IMR-90 (cell line): Measurements from ENCODE around the gene RECQL5. TPM values are rescaled to one million over a fixed set of nuclear protein-coding genes. Genes with fewer than 3 reads are reported as not detected.

ENCODE experiments used
- ATAC-seq: fragments of 200-7000 bp; cut with Tn5 transposase; 2 replicates; pipeline ENCODE4 v1.9.1; 2020; ENCODE audit warnings: low read depth, mild to moderate bottlenecking, moderate library complexity
- BruUV-seq: library from RNA; stranded (reverse); fragments of 400-500 nt; replicated peaks from 2 replicates; lab custom pipeline; 2021; lab: Mats Ljungman, UMichigan
- CTCF ChIA-PET: fragments of 300-600 bp; formaldehyde crosslinking; extraction: SDS; loops from one replicate; lab custom pipeline; 2021; ENCODE audit warnings: antibody characterized with exemption; lab: Yijun Ruan, JAX
- POLR2A ChIA-PET: fragments of 300-600 bp; sonication (Branson Sonifier 250); formaldehyde crosslinking; loops from one replicate; lab custom pipeline; 2022; ENCODE audit warnings: antibody characterized with exemption; ENCODE audit not compliant: unreplicated experiment; lab: Charles Lee
- DNase-seq: peaks from one replicate; pipeline ENCODE4 v3.0.0; 2013
- H2AFZ ChIP-seq: replicated peaks from 2 replicates; pipeline ENCODE3; 2013; ENCODE audit warnings: low read length, mild to moderate bottlenecking; ENCODE audit not compliant: poor library complexity
- H2AK5ac ChIP-seq: 2 replicates; pipeline ENCODE4 v1.6.1; 2013; ENCODE audit warnings: low read depth, low read length, inconsistent platforms
- H2AK9ac ChIP-seq: replicated peaks from 2 replicates; pipeline ENCODE3; 2013; ENCODE audit warnings: mild to moderate bottlenecking, low read depth, low read length, moderate library complexity; ENCODE audit not compliant: poor library complexity
- H2BK120ac ChIP-seq: 2 replicates; pipeline ENCODE4 v1.6.1; 2013; ENCODE audit warnings: low read depth, low read length, inconsistent platforms
- H2BK15ac ChIP-seq: 3 replicates; pipeline ENCODE4 v1.6.1; 2013; ENCODE audit warnings: low read depth, low read length, inconsistent platforms
- H2BK20ac ChIP-seq: 2 replicates; pipeline ENCODE4 v1.6.1; 2013; ENCODE audit warnings: low read depth, mild to moderate bottlenecking, inconsistent platforms, low read length, moderate library complexity
- H2BK5ac ChIP-seq: 2 replicates; pipeline ENCODE4 v1.6.1; 2013; ENCODE audit warnings: mild to moderate bottlenecking, low read depth, low read length, inconsistent platforms; ENCODE audit not compliant: poor library complexity, severe bottlenecking
- H3K14ac ChIP-seq: replicated peaks from 2 replicates; pipeline ENCODE4 v1.6.1; 2013; ENCODE audit warnings: low read depth, low read length, inconsistent platforms
- H3K18ac ChIP-seq: 2 replicates; pipeline ENCODE4 v1.6.1; 2013; ENCODE audit warnings: low read depth, low read length, control low read depth
- H3K23ac ChIP-seq: 2 replicates; pipeline ENCODE4 v1.6.1; 2013; ENCODE audit warnings: low read depth, low read length, inconsistent platforms
- H3K27ac ChIP-seq: 2 replicates; pipeline ENCODE4 v1.5.1; 2013; ENCODE audit warnings: mild to moderate bottlenecking, control low read depth, low read length; ENCODE audit not compliant: insufficient read depth
- H3K27me3 ChIP-seq: 2 replicates; pipeline ENCODE4 v1.6.1; 2013; ENCODE audit warnings: low read length; ENCODE audit not compliant: control insufficient read depth, insufficient read depth
- H3K36me3 ChIP-seq: 2 replicates; pipeline ENCODE4 v1.6.1; 2013; ENCODE audit warnings: low read length, mixed read lengths; ENCODE audit not compliant: control insufficient read depth, insufficient read depth
- H3K4ac ChIP-seq: 2 replicates; pipeline ENCODE4 v1.6.1; 2013; ENCODE audit warnings: low read depth, low read length, inconsistent platforms
- H3K4me1 ChIP-seq: 2 replicates; pipeline ENCODE4 v1.6.1; 2013; ENCODE audit warnings: low read length, mixed read lengths; ENCODE audit not compliant: control insufficient read depth, insufficient read depth
- H3K4me2 ChIP-seq: 2 replicates; pipeline ENCODE4 v1.6.1; 2013; ENCODE audit warnings: low read depth, mild to moderate bottlenecking, control low read depth, low read length, moderate library complexity
- H3K4me3 ChIP-seq: 2 replicates; pipeline ENCODE4 v1.5.1; 2013; ENCODE audit warnings: low read depth, mild to moderate bottlenecking, control low read depth, low read length, moderate library complexity; ENCODE audit not compliant: insufficient read depth
- H3K56ac ChIP-seq: 2 replicates; pipeline ENCODE4 v1.6.1; 2013; ENCODE audit warnings: low read length, inconsistent platforms; ENCODE audit not compliant: insufficient read depth; ENCODE audit errors: extremely low read depth
- H3K79me1 ChIP-seq, 2 experiments: 2 replicates each; pipeline ENCODE4 v1.6.1; 2013; ENCODE audit warnings: low read length in 2 of 2, inconsistent platforms in 1 of 2, low read depth in 1 of 2
- H3K9ac ChIP-seq: 2 replicates; pipeline ENCODE4 v1.6.1; 2013; ENCODE audit warnings: low read depth, low read length, control low read depth
- H3K9me1 ChIP-seq: 2 replicates; pipeline ENCODE4 v1.6.1; 2013; ENCODE audit warnings: low read length, inconsistent platforms; ENCODE audit not compliant: insufficient read depth
- H3K9me3 ChIP-seq: 2 replicates; pipeline ENCODE4 v1.6.1; 2013; ENCODE audit warnings: low read length; ENCODE audit not compliant: control insufficient read depth, insufficient read depth
- H4K20me1 ChIP-seq: 2 replicates; pipeline ENCODE4 v1.6.1; 2013; ENCODE audit warnings: low read length, inconsistent platforms; ENCODE audit not compliant: insufficient read depth
- H4K5ac ChIP-seq: 2 replicates; pipeline ENCODE4 v1.6.1; 2013; ENCODE audit warnings: mild to moderate bottlenecking, low read depth, low read length, control low read depth
- H4K8ac ChIP-seq, 2 experiments: 2 replicates each; pipeline ENCODE4 v1.6.1; 2013; ENCODE audit warnings: low read depth in 2 of 2, low read length in 2 of 2, control low read depth in 1 of 2, inconsistent platforms in 1 of 2
- H4K91ac ChIP-seq: 2 replicates; pipeline ENCODE4 v1.6.1; 2013; ENCODE audit warnings: low read depth, low read length, inconsistent platforms; ENCODE audit not compliant: insufficient read depth
- CHD1 ChIP-seq: IDR thresholded peaks from 2 replicates; pipeline ENCODE4 v1.6.1; 2012; ENCODE audit warnings: low read depth, low read length, improper control_type of control experiment
- FOS ChIP-seq: fragments of 150-350 bp; IDR thresholded peaks from 2 replicates; pipeline ENCODE4 v1.6.1; 2016; ENCODE audit warnings: low read depth, low read length
- WGBS, 2 experiments: methylation state at CpG; one replicate each; pipeline versions ENCODE4 v1.1.5 to v1.1.7; 2013; ENCODE audit warnings: missing lambda C conversion rate in 2 of 2; ENCODE audit not compliant: insufficient read length in 1 of 2; ENCODE audit errors: extremely low coverage in 2 of 2; 5-methylcytosine and 5-hydroxymethylcytosine counted together
- dilution Hi-C: fragments of 300-500 bp; cut with HindIII; formaldehyde crosslinking; loops from one replicate; pipeline ENCODE4 v1.14.3; 2018; ENCODE audit warnings: low sequenced_read_pairs; ENCODE audit not compliant: unreplicated experiment
- in situ Hi-C: fragments of 300-500 bp; cut with MboI; formaldehyde crosslinking; loops from 3 replicates; pipeline ENCODE4 v1.14.3; 2019; ENCODE audit warnings: low sequenced_read_pairs, inconsistent platforms, mixed read lengths
- intact Hi-C: fragments of 100-400 bp; cut with micrococcal nuclease; formaldehyde crosslinking; loops from 2 replicates; pipeline ENCODE4 v1.10.0; 2022
- polyA plus RNA-seq, 3 experiments: library from polyadenylated mRNA; depleted of rRNA; stranded (reverse); fragments of >200 nt; gene quantifications; 2 replicates each; pipeline ENCODE4 v1.2.3, GENCODE V29; 2012; ENCODE audit warnings: low replicate concordance in 1 of 3
- total RNA-seq: library from RNA; depleted of rRNA; stranded (reverse); fragments of >200 nt; gene quantifications from 2 replicates; pipeline ENCODE4 v1.2.3, GENCODE V29; 2012

RECQL5 gene
- total and polyA plus RNA-seq, 2 of the 4 experiments (the other 2 are of a cell fraction): 7.3 to 23.7 TPM

DNA sequence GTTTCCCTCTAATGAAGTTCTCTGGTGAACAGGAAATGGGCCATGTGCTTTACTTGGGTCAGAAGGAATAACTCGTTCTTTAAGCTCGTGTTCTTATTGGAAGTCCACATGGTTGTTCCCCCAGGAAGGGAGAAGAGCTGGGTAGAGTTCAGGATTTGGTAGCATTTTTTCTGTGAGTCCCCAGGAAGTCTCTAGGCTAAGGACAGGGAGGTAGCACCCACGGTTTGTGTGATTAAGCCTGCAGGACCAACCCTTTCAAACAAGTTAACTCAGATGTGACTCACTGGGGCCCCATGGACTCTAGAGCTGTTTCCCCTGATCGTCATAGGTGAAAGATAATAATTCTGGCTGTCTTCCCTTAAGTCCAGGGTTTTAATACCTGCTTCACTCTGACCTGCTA, 16.6 kb upstream of the RECQL5 start:
- peaks cover 51% of the 10 kb centered on the region for H4K20me1 ChIP-seq
- TF ChIP-seq CHD1 (no peak), FOS (peak; percentile 60)
- peak overlapping the region; percentile 2 for H2BK5ac ChIP-seq
- peak overlapping the region in 1 of 2 experiments; percentile 44; a peak in 1 of 4 replicates for H4K8ac ChIP-seq
- H2BK120ac ChIP-seq: no peak overlapping the region
- H3K4ac ChIP-seq: no peak overlapping the region
- H3K9me1 ChIP-seq: peaks cover 21% of the 10 kb centered on the region
- peak; percentile 80 for DNase-seq
- 0 out of 2 replicates have a peak overlapping the region, but pooled peaks have one; percentile 25 for H2AK5ac ChIP-seq
- peaks cover 59 to 80% of the 10 kb centered on the region in 2 experiments for H3K79me1 ChIP-seq
- H2BK15ac ChIP-seq: no peak overlapping the region
- no peak overlapping the region for H3K18ac ChIP-seq
- H3K56ac ChIP-seq: no peak overlapping the region
- no peaks in the 10 kb centered on the region for H3K27me3 ChIP-seq
- intact Hi-C loops: no loop called here
- peak overlapping the region; percentile 42; the same call in 1 of the 2 replicates for H3K4me2 ChIP-seq
- H3K4me1 ChIP-seq: peaks cover 9% of the 10 kb centered on the region
- peaks cover 25% of the 10 kb centered on the region for H3K36me3 ChIP-seq
- no peak overlapping the region for H4K5ac ChIP-seq
- in situ Hi-C loops: no loop called here
- dilution Hi-C loops: no loop called here
- H3K9me3 ChIP-seq: no peaks in the 10 kb centered on the region
- H2AK9ac ChIP-seq: no peak overlapping the region
- WGBS, 2 experiments: no CpG with 5 or more reads among the region's 4 CpGs
- peak; percentile 81 for ATAC-seq
- POLR2A ChIA-PET: interaction anchor here (0.6 kb wide), 1 partner anchor 461 kb away, joined by 5 read pairs; no protein-coding TSS in a partner anchor
- H2BK20ac ChIP-seq: no peak overlapping the region
- no peak overlapping the region for H3K9ac ChIP-seq
- peak overlapping the region; percentile 27; the same call in 1 of the 2 replicates for H3K14ac ChIP-seq
- H3K4me3 ChIP-seq: no peak overlapping the region
- H3K23ac ChIP-seq: no peak overlapping the region
- CTCF ChIA-PET: interaction anchor here (0.6 to 5.7 kb wide), 5 partner anchors 8 to 283 kb away, joined by 3 to 18 read pairs (median 3); partner anchors contain the start of gene SMIM5
- H2AFZ ChIP-seq: no peak overlapping the region
- no peak overlapping the region for H4K91ac ChIP-seq
- BruUV-seq: no TSS peak
- H3K27ac ChIP-seq: no peak overlapping the region
